Stimulated activated CD8-positive, alpha-beta memory T cell treated with anti-CD3 and anti-CD28 coated beads, Interleukin-15, amount 100 ng/mL, for 4 hours (primary cell): ENCODE data around the gene WDR17.
"Not testable (repeated sequence)": the region's sequence is repeated elsewhere in the genome, so short reads cannot be mapped to it uniquely, and the experiment has no call there.

Experiments used
- DNase-seq, 2 donors: peaks; one replicate each; pipeline ENCODE4 v3.0.0-alpha.2; 2020; ENCODE audit warnings: low read depth in 2 of 2

The WDR17 gene

GRCh38 chr4:176191974-176192373, 126.3 kb downstream of the WDR17 start:
- no peak for DNase-seq

GRCh38 chr4:176193126-176193525, 127.5 kb downstream of the WDR17 start:
- DNase-seq = no peak

- DNase-seq = no peak
Measured at GRCh38 chr4:176193938-176194337, 128.3 kb downstream of the WDR17 start.

- peak; percentile 86 to 89 for DNase-seq
Measured at GRCh38 chr4:176195184-176195978, 129.7 kb downstream of the WDR17 start, which contains the start of gene SPATA4. TSS of gene SPATA4 (minus strand) at chr4:176195585. CDS start at chr4:176195562, 23 bp downstream.

GRCh38 chr4:176198316-176198903, 132.8 kb downstream of the WDR17 start:
- no peak for DNase-seq

GRCh38 chr4:176205299-176205698, 139.7 kb downstream of the WDR17 start:
- no peak for DNase-seq

GRCh38 chr4:176207839-176208238, 142.2 kb downstream of the WDR17 start:
- DNase-seq = no peak

- DNase-seq = no peak
Measured at GRCh38 chr4:176209535-176209934, 143.9 kb downstream of the WDR17 start.

GRCh38 chr4:176210101-176210500, 144.5 kb downstream of the WDR17 start:
- no peak for DNase-seq

- DNase-seq = no peak
Measured at GRCh38 chr4:176210579-176211296, 145.1 kb downstream of the WDR17 start.

- not testable (repeated sequence) for DNase-seq
Measured at GRCh38 chr4:176212351-176212750, 146.7 kb downstream of the WDR17 start.

GRCh38 chr4:176217510-176217909, 151.9 kb downstream of the WDR17 start:
- no peak for DNase-seq

GRCh38 chr4:176222149-176222548, 156.5 kb downstream of the WDR17 start:
- no peak for DNase-seq

GRCh38 chr4:176223561-176223960, 157.9 kb downstream of the WDR17 start:
- no peak for DNase-seq

- DNase-seq = no peak
Measured at GRCh38 chr4:176226736-176227135, 161.1 kb downstream of the WDR17 start.

GRCh38 chr4:176229645-176230044, 164.0 kb downstream of the WDR17 start:
- DNase-seq = no peak
